ENCODE data around the gene ADGRV1. TPM values are rescaled to one million over a fixed set of nuclear protein-coding genes. Genes with fewer than 3 reads are reported as not detected.

Gene ADGRV1
- total and polyA plus RNA-seq, 3 donors from 2014 or later = 10.8 to 18.0 (median 12.6) TPM

GRCh38 chr5:90985341-90985740 lies 426.7 kb downstream of the ADGRV1 start:
- no peak for TF ChIP-seq CTCF (IDR thresholded peaks at IDR 0.05)
- H3K4me3 ChIP-seq = no peak overlapping the region
- WGBS, 2 donors = 88 to 92% methylated on average over 3 of the region's 3 CpGs
- H3K27me3 ChIP-seq = no peaks in the 10 kb centered on the region
- no peaks in the 10 kb centered on the region for H3K36me3 ChIP-seq (ENCODE audit: low read depth, missing control alignments)
- intact Hi-C loops (cut with DNase I; ENCODE audit: low total_unique reads) = no loop called here
- no peaks in the 10 kb centered on the region for H3K9me3 ChIP-seq
- H3K4me1 ChIP-seq = no peaks in the 10 kb centered on the region
- H3K27ac ChIP-seq = no peak overlapping the region
- no peak for DNase-seq

- DNase-seq = no peak
- Histone ChIP-seq H3K27me3 (no peaks in the 10 kb centered on the region), H3K9me3 (no peaks in the 10 kb centered on the region), H3K36me3 (ENCODE audit: low read depth, missing control alignments) (no peaks in the 10 kb centered on the region), H3K4me3 (no peak overlapping the region), H3K27ac (no peak overlapping the region), H3K4me1 (no peaks in the 10 kb centered on the region)
- intact Hi-C loops (cut with DNase I; ENCODE audit: low total_unique reads) = no loop called here
- TF ChIP-seq CTCF (IDR thresholded peaks at IDR 0.05) = no peak
- TF ChIP-seq POLR2A (IDR thresholded peaks at IDR 0.05) = no peak
- WGBS, 2 donors = 86 to 89% methylated on average over 4 of the region's 4 CpGs
These were observed 429.1 kb downstream of the ADGRV1 start for GRCh38 chr5:90987726-90988125.

GRCh38 chr5:90991201-90991600 lies 432.6 kb downstream of the ADGRV1 start:
- intact Hi-C loops (cut with DNase I; ENCODE audit: low total_unique reads) = no loop called here
- H3K36me3 ChIP-seq (ENCODE audit: low read depth, missing control alignments) = no peaks in the 10 kb centered on the region
- no peaks in the 10 kb centered on the region for H3K27me3 ChIP-seq
- no peaks in the 10 kb centered on the region for H3K4me1 ChIP-seq
- no peaks in the 10 kb centered on the region for H3K9me3 ChIP-seq
- no peak for DNase-seq
- no peak overlapping the region for H3K27ac ChIP-seq
- 85 to 91% methylated on average over 1 of the region's 1 CpG for WGBS, 2 donors
- no peak for TF ChIP-seq CTCF (IDR thresholded peaks at IDR 0.05)
- TF ChIP-seq POLR2A (IDR thresholded peaks at IDR 0.05) = no peak
- H3K4me3 ChIP-seq = no peak overlapping the region

- Histone ChIP-seq H3K36me3 (ENCODE audit: low read depth, missing control alignments) (no peaks in the 10 kb centered on the region), H3K27me3 (no peaks in the 10 kb centered on the region), H3K9me3 (no peaks in the 10 kb centered on the region), H3K4me1 (no peaks in the 10 kb centered on the region), H3K27ac (no peak overlapping the region), H3K4me3 (no peak overlapping the region)
- intact Hi-C loops (cut with DNase I; ENCODE audit: low total_unique reads) = no loop called here
- DNase-seq = no peak
- TF ChIP-seq POLR2A (IDR thresholded peaks at IDR 0.05) (no peak), CTCF (IDR thresholded peaks at IDR 0.05) (no peak)
These were observed 436.2 kb downstream of the ADGRV1 start for GRCh38 chr5:90994796-90995195.

- no peak for TF ChIP-seq POLR2A (IDR thresholded peaks at IDR 0.05)
- TF ChIP-seq CTCF (IDR thresholded peaks at IDR 0.05) = no peak
- Histone ChIP-seq H3K36me3 (ENCODE audit: low read depth, missing control alignments) (no peaks in the 10 kb centered on the region), H3K9me3 (no peaks in the 10 kb centered on the region), H3K4me3 (no peak overlapping the region), H3K27me3 (no peaks in the 10 kb centered on the region), H3K4me1 (no peaks in the 10 kb centered on the region), H3K27ac (no peak overlapping the region)
- intact Hi-C loops (cut with DNase I; ENCODE audit: low total_unique reads) = no loop called here
- 93 to 95% methylated on average over 3 of the region's 3 CpGs for WGBS, 2 donors
- no peak for DNase-seq
These were observed 437.5 kb downstream of the ADGRV1 start for GRCh38 chr5:90996089-90996488.
